Measurements from ENCODE around the gene SLC7A7.
"Not testable (repeated sequence)": the region's sequence is repeated elsewhere in the genome, so short reads cannot be mapped to it uniquely, and the experiment has no call there.

SLC7A7 gene

GRCh38 chr14:22752422-22752821, 62.8 kb downstream of the SLC7A7 start:
- DNase-seq (ENCODE audit: low spot score), result no peak

DNA sequence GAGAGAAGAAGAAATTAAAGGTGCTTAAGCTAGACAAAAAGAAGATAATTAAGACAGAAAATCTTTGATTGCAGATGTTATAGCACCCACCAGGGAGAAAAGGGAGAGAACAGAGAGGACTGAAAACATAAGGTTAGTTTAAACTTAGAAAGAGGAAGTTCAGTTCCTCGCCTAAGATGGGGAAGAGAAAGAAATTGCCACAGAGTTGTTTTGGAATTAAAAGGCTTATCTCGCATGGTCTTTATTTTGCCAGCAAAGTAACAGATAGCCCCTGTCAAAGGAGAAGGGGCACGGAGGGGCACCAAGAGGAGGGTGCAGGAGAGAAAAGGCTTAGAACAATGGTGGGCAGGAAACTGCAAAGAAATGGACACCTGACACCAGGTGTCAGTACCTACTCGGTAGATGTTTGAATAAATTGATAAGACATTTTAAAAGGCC, 66.6 kb downstream of the SLC7A7 start:
- DNase-seq (ENCODE audit: low spot score), result no peak

- no peak for DNase-seq (ENCODE audit: low spot score)
Observed at GRCh38 chr14:22748206-22748605, 67.0 kb downstream of the SLC7A7 start.

DNA sequence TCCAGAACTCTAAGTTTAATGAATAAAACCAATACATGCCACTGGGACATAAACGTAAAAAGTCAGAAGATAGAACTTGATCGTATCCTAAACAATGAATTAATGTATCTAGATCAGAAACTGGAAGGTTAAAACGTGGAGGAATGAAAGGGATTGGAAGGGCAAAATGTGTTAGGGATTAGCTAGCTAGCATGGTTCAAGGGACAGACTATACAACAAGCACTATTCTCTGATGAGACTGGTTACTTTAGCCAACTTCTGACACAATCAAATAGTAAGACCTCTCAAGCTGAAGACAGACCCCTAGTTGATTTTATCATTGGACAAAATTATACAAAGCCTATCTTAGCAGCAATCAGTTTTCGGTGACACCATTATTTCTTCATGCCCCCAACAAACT, 67.5 kb downstream of the SLC7A7 start:
- no peak for DNase-seq (ENCODE audit: low spot score)

DNA sequence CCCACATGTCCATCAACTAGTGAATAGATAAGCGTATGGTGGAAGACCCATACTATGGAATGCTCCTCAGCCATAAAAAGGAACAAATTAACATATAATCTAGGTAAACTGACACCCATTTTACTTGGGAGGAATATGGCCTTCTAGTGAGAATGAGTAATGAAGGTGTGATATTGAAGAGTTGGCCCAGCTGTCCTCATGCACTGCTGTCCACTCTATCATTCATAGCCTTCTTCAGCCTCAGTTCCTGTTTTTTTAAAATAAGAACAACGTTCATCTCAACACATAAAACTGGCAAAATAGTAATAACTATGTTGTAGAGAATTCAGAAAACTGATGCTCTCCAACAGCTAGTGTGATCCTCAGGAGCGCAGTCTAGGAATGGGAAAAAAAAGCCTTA, 75.2 kb downstream of the SLC7A7 start:
- no peak for DNase-seq (ENCODE audit: low spot score)

- no peak for DNase-seq (ENCODE audit: low spot score)
Observed at GRCh38 chr14:22739423-22739822, 75.8 kb downstream of the SLC7A7 start.

DNA sequence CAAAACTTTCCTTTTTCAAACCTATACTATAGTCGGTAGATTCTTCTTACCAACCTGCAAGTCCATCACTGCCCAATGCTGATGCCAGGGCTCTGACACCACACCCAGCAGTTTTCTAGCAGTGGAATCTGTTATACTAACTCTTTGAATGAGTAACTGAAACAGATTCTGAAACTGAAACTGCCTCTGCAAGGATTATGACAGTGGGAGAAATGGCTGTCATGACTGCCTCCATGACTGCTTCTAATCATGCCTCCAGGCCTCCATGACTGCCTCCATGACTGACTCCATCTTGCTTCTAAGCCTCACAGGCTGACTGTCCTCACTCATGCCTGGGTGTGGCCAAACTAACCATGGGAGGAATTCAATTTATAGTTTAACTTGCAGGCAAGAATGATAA, 78.2 kb downstream of the SLC7A7 start:
- DNase-seq (ENCODE audit: low spot score), result no peak

GRCh38 chr14:22736384-22736783, 78.9 kb downstream of the SLC7A7 start:
- not testable (repeated sequence) for DNase-seq (ENCODE audit: low spot score)

- DNase-seq (ENCODE audit: low spot score), result no peak
Observed at GRCh38 chr14:22735096-22735495, 80.1 kb downstream of the SLC7A7 start.

- DNase-seq (ENCODE audit: low spot score), result no peak
Observed at GRCh38 chr14:22733829-22734228, 81.4 kb downstream of the SLC7A7 start.

GRCh38 chr14:22732062-22732461, 83.2 kb downstream of the SLC7A7 start:
- not testable (repeated sequence) for DNase-seq (ENCODE audit: low spot score)

GRCh38 chr14:22726012-22726411, 89.2 kb downstream of the SLC7A7 start:
- DNase-seq (ENCODE audit: low spot score), result no peak

- not testable (repeated sequence) for DNase-seq (ENCODE audit: low spot score)
Observed at GRCh38 chr14:22725374-22725773, 89.9 kb downstream of the SLC7A7 start.

GRCh38 chr14:22724847-22725246, 90.4 kb downstream of the SLC7A7 start:
- DNase-seq (ENCODE audit: low spot score), result not testable (repeated sequence)

DNA sequence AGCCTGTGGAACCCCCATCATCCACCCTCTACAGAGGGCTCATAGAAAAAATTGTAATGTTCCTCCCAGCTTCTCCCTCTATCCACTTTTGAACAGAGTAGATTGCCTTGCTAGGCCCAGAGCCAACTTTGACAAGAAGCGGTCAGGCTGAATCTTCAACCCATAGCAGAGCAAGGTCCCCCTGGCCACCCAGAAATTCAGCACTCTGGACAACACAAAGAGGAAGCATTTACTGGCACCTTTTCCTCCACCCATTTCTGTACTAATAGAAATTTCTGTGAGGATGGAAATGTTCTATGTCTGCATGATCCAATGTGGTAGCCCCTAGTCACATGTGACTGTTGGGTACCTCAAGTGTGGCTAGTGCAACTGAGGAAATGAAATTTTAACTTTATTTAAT, 91.4 kb downstream of the SLC7A7 start:
- DNase-seq (ENCODE audit: low spot score), result no peak
